IPS-18a (cell line): ENCODE results near the gene MAMDC2.

Experiments
- H3K27ac ChIP-seq: one replicate; pipeline ENCODE4 v1.5.1; 2013; ENCODE audit warnings: low read length
- H3K27me3 ChIP-seq: one replicate; pipeline ENCODE4 v1.6.1; 2013; ENCODE audit warnings: mild to moderate bottlenecking, low read length; ENCODE audit not compliant: control insufficient read depth, insufficient read depth
- H3K36me3 ChIP-seq: one replicate; pipeline ENCODE4 v1.6.1; 2013; ENCODE audit warnings: low read depth, low read length; ENCODE audit not compliant: control insufficient read depth
- H3K4me1 ChIP-seq: one replicate; pipeline ENCODE4 v1.6.1; 2013; ENCODE audit warnings: low read depth, low read length; ENCODE audit not compliant: control insufficient read depth
- H3K4me3 ChIP-seq: one replicate; pipeline ENCODE4 v1.5.1; 2013; ENCODE audit warnings: low read length
- H3K9ac ChIP-seq: one replicate; pipeline ENCODE4 v1.6.1; 2013; ENCODE audit warnings: mild to moderate bottlenecking, low read length, moderate library complexity
- H3K9me3 ChIP-seq: one replicate; pipeline ENCODE4 v1.6.1; 2013; ENCODE audit warnings: low read depth, low read length; ENCODE audit not compliant: control insufficient read depth

The MAMDC2 gene

GRCh38 chr9:70073193-70073592, 29.5 kb downstream of the MAMDC2 start:
- no peaks in the 10 kb centered on the region for H3K27me3 ChIP-seq
- no peak overlapping the region for H3K4me3 ChIP-seq
- H3K36me3 ChIP-seq: no peaks in the 10 kb centered on the region
- H3K9ac ChIP-seq: no peak overlapping the region
- no peak overlapping the region for H3K27ac ChIP-seq
- H3K4me1 ChIP-seq: no peaks in the 10 kb centered on the region
- H3K9me3 ChIP-seq: no peaks in the 10 kb centered on the region

- Histone ChIP-seq H3K36me3 (no peaks in the 10 kb centered on the region), H3K4me3 (no peak overlapping the region), H3K27ac (no peak overlapping the region), H3K27me3 (no peaks in the 10 kb centered on the region), H3K9ac (no peak overlapping the region), H3K4me1 (no peaks in the 10 kb centered on the region), H3K9me3 (no peaks in the 10 kb centered on the region)
Measured at GRCh38 chr9:70073756-70074155, 30.1 kb downstream of the MAMDC2 start.

- peaks cover 10% of the 10 kb centered on the region for H3K4me1 ChIP-seq
- H3K4me3 ChIP-seq: no peak overlapping the region
- no peak overlapping the region for H3K27ac ChIP-seq
- no peak overlapping the region for H3K9ac ChIP-seq
- no peaks in the 10 kb centered on the region for H3K9me3 ChIP-seq
- no peaks in the 10 kb centered on the region for H3K27me3 ChIP-seq
- H3K36me3 ChIP-seq: no peaks in the 10 kb centered on the region
Measured at GRCh38 chr9:70076678-70077077, 33.0 kb downstream of the MAMDC2 start.

- H3K27me3 ChIP-seq: no peaks in the 10 kb centered on the region
Measured at GRCh38 chr9:70079417-70080037, 35.9 kb downstream of the MAMDC2 start.

GRCh38 chr9:70080481-70081119, 37.0 kb downstream of the MAMDC2 start:
- Histone ChIP-seq H3K9me3 (no peaks in the 10 kb centered on the region), H3K4me3 (no peak overlapping the region), H3K9ac (no peak overlapping the region), H3K27me3 (no peaks in the 10 kb centered on the region), H3K4me1 (peaks cover 10% of the 10 kb centered on the region), H3K27ac (no peak overlapping the region), H3K36me3 (no peaks in the 10 kb centered on the region)

More at GRCh38 chr9:70079417-70080037, 35.9 kb downstream of the MAMDC2 start:
- peaks cover 10% of the 10 kb centered on the region for H3K4me1 ChIP-seq
- no peak overlapping the region for H3K4me3 ChIP-seq
- H3K36me3 ChIP-seq: no peaks in the 10 kb centered on the region
- no peaks in the 10 kb centered on the region for H3K9me3 ChIP-seq
- no peak overlapping the region for H3K9ac ChIP-seq
- no peak overlapping the region for H3K27ac ChIP-seq

- H3K4me3 ChIP-seq: no peak overlapping the region
- H3K27ac ChIP-seq: no peak overlapping the region
- no peaks in the 10 kb centered on the region for H3K36me3 ChIP-seq
- no peaks in the 10 kb centered on the region for H3K9me3 ChIP-seq
- no peaks in the 10 kb centered on the region for H3K27me3 ChIP-seq
- H3K4me1 ChIP-seq: peaks cover 10% of the 10 kb centered on the region
- no peak overlapping the region for H3K9ac ChIP-seq
Measured at GRCh38 chr9:70081120-70081495, 37.5 kb downstream of the MAMDC2 start.

- no peaks in the 10 kb centered on the region for H3K27me3 ChIP-seq
- H3K27ac ChIP-seq: no peak overlapping the region
- no peak overlapping the region for H3K4me3 ChIP-seq
- H3K36me3 ChIP-seq: no peaks in the 10 kb centered on the region
- H3K9me3 ChIP-seq: no peaks in the 10 kb centered on the region
- peaks cover 10% of the 10 kb centered on the region for H3K4me1 ChIP-seq
- H3K9ac ChIP-seq: no peak overlapping the region
Measured at GRCh38 chr9:70083429-70083828, 39.8 kb downstream of the MAMDC2 start.

- Histone ChIP-seq H3K4me1 (no peaks in the 10 kb centered on the region), H3K9ac (no peak overlapping the region), H3K27ac (no peak overlapping the region), H3K27me3 (no peaks in the 10 kb centered on the region), H3K4me3 (no peak overlapping the region), H3K36me3 (no peaks in the 10 kb centered on the region), H3K9me3 (no peaks in the 10 kb centered on the region)
Measured at GRCh38 chr9:70085241-70085640, 41.6 kb downstream of the MAMDC2 start.

- H3K27me3 ChIP-seq: no peaks in the 10 kb centered on the region
- H3K9ac ChIP-seq: no peak overlapping the region
- H3K36me3 ChIP-seq: no peaks in the 10 kb centered on the region
- H3K9me3 ChIP-seq: no peaks in the 10 kb centered on the region
- H3K4me3 ChIP-seq: no peak overlapping the region
- no peak overlapping the region for H3K27ac ChIP-seq
- no peaks in the 10 kb centered on the region for H3K4me1 ChIP-seq
Measured at GRCh38 chr9:70091103-70091502, 47.5 kb downstream of the MAMDC2 start.

- no peaks in the 10 kb centered on the region for H3K36me3 ChIP-seq
- no peaks in the 10 kb centered on the region for H3K9me3 ChIP-seq
- no peak overlapping the region for H3K4me3 ChIP-seq
- no peak overlapping the region for H3K27ac ChIP-seq
- no peak overlapping the region for H3K9ac ChIP-seq
- no peaks in the 10 kb centered on the region for H3K4me1 ChIP-seq
- no peaks in the 10 kb centered on the region for H3K27me3 ChIP-seq
Measured at GRCh38 chr9:70091572-70091971, 47.9 kb downstream of the MAMDC2 start.

- Histone ChIP-seq H3K9me3 (no peaks in the 10 kb centered on the region), H3K4me3 (no peak overlapping the region), H3K4me1 (no peaks in the 10 kb centered on the region), H3K9ac (no peak overlapping the region), H3K36me3 (no peaks in the 10 kb centered on the region), H3K27me3 (no peaks in the 10 kb centered on the region), H3K27ac (no peak overlapping the region)
Measured at GRCh38 chr9:70092190-70092589, 48.5 kb downstream of the MAMDC2 start.

- Histone ChIP-seq H3K9ac (no peak overlapping the region), H3K27ac (no peak overlapping the region), H3K27me3 (no peaks in the 10 kb centered on the region), H3K4me1 (no peaks in the 10 kb centered on the region), H3K4me3 (no peak overlapping the region), H3K36me3 (no peaks in the 10 kb centered on the region), H3K9me3 (no peaks in the 10 kb centered on the region)
Measured at GRCh38 chr9:70093095-70093494, 49.4 kb downstream of the MAMDC2 start.
